K562 (cell line): ENCODE results near the gene ANKS1B. TPM values are rescaled to one million over a fixed set of nuclear protein-coding genes. Genes with fewer than 3 reads are reported as not detected.
"Not testable (repeated sequence)": the region's sequence is repeated elsewhere in the genome, so short reads cannot be mapped to it uniquely, and the experiment has no call there.

Source experiments
- ATAC-seq: fragments of 200-7000 bp; cut with Tn5 transposase; 3 replicates; pipeline ENCODE4 v1.9.1; 2020; ENCODE audit warnings: moderate library complexity
- BruUV-seq: library from RNA; stranded (reverse); fragments of 400-500 nt; replicated peaks from 2 replicates; lab custom pipeline; 2021; lab: Mats Ljungman, UMichigan
- CTCF ChIA-PET: fragments of 300-600 bp; formaldehyde crosslinking; extraction: SDS; loops from one replicate; lab custom pipeline; 2021; ENCODE audit warnings: low intra/inter-chr PET ratio; lab: Yijun Ruan, JAX
- POLR2A ChIA-PET: fragments of 300-600, 350-650 bp; sonication (Branson Sonifier 250); formaldehyde crosslinking; extraction: SDS; loops from one replicate; lab custom pipeline; 2021; ENCODE audit warnings: antibody characterized with exemption, inconsistent platforms; lab: Yijun Ruan, JAX
- DNase-seq, 4 experiments: peaks; one replicate each; pipeline versions ENCODE4 v3.0.0 to v3.0.0-alpha.2; 2011 to 2018; ENCODE audit warnings: low spot score in 3 of 4, mixed read lengths in 3 of 4; ENCODE audit errors: extremely low read depth in 1 of 4
- FAIRE-seq: peaks from 2 replicates; lab custom pipeline; 2011; peaks lifted over from hg19 to GRCh38; lab: Jason Lieb, UNC
- H2AFZ ChIP-seq: 2 replicates; pipeline ENCODE4 v1.6.0; 2011; ENCODE audit warnings: low read depth, low read length, control low read depth, inconsistent platforms
- H3K27ac ChIP-seq: fragments of 200-600 bp; 3 replicates; pipeline ENCODE4 v1.8.0; 2011; ENCODE audit warnings: low read depth, mild to moderate bottlenecking, control low read depth, inconsistent platforms, low read length, moderate library complexity, mixed read lengths; ENCODE audit errors: extremely low read depth
- H3K27me3 ChIP-seq, 2 experiments: fragments of 300-600 bp in 1 of 2; 2 replicates in 1 of 2; 3 replicates in 1 of 2; pipeline versions ENCODE4 v1.6.0 to v1.8.0; 2011; ENCODE audit warnings: inconsistent platforms in 2 of 2, low read length in 2 of 2, mild to moderate bottlenecking in 1 of 2, mixed read lengths in 1 of 2, moderate library complexity in 1 of 2; ENCODE audit not compliant: control insufficient read depth in 2 of 2, insufficient read depth in 2 of 2
- H3K36me3 ChIP-seq: fragments of 300-600 bp; 3 replicates; pipeline ENCODE4 v1.8.0; 2011; ENCODE audit warnings: mild to moderate bottlenecking, low read length, inconsistent platforms; ENCODE audit not compliant: control insufficient read depth, insufficient read depth
- H3K4me1 ChIP-seq, 2 experiments: fragments of 200-600 bp in 1 of 2; replicated peaks in 1 of 2; 2 replicates in 1 of 2; 3 replicates in 1 of 2; pipeline versions ENCODE4 v1.5.1 to v1.8.0; 2011; ENCODE audit warnings: inconsistent platforms in 2 of 2, low read length in 2 of 2, mild to moderate bottlenecking in 1 of 2, mixed read lengths in 1 of 2, moderate library complexity in 1 of 2; ENCODE audit not compliant: control insufficient read depth in 2 of 2, insufficient read depth in 2 of 2
- H3K4me2 ChIP-seq: 2 replicates; pipeline ENCODE4 v1.6.1; 2011; ENCODE audit warnings: low read length, control low read depth, inconsistent platforms, mixed read lengths; ENCODE audit not compliant: insufficient read depth
- H3K4me3 ChIP-seq: fragments of 200-600 bp; sonication (generic), shearing (Covaris generic); 2 replicates; pipeline ENCODE4 v1.5.1; 2016; ENCODE audit warnings: control low read depth, inconsistent platforms
- H3K79me2 ChIP-seq: fragments of 200-600 bp; 3 replicates; pipeline ENCODE4 v1.8.0; 2011; ENCODE audit warnings: low read length, inconsistent platforms; ENCODE audit not compliant: control insufficient read depth, insufficient read depth
- H3K9ac ChIP-seq, 2 experiments: 2 replicates each; pipeline versions ENCODE4 v1.6.0 to v1.6.1; 2011; ENCODE audit warnings: low read depth in 2 of 2, low read length in 2 of 2, control low read depth in 1 of 2, inconsistent platforms in 1 of 2, mild to moderate bottlenecking in 1 of 2, mixed read lengths in 1 of 2; ENCODE audit not compliant: insufficient read depth in 1 of 2
- H3K9me1 ChIP-seq: one replicate; pipeline ENCODE4 v1.6.0; 2011; ENCODE audit warnings: inconsistent platforms, mild to moderate bottlenecking, low read length, moderate library complexity; ENCODE audit not compliant: control insufficient read depth, insufficient read depth
- H3K9me3 ChIP-seq: replicated peaks from 2 replicates; pipeline ENCODE4 v1.5.1; 2011; ENCODE audit warnings: low read depth, low read length, inconsistent platforms; ENCODE audit not compliant: control insufficient read depth, insufficient read depth
- H4K20me1 ChIP-seq: replicated peaks from 2 replicates; pipeline ENCODE4 v1.6.1; 2011; ENCODE audit warnings: low read length, inconsistent platforms, mixed read lengths; ENCODE audit not compliant: control insufficient read depth, insufficient read depth
- ZNF146 ChIP-seq: IDR thresholded peaks from one replicate; pipeline ENCODE4 v1.6.1; 2018; ENCODE audit warnings: missing compliant biosample characterization; ENCODE audit not compliant: unreplicated experiment
- WGBS: fragments of 100-300 bp; shearing (Covaris generic); methylation state at CpG from one replicate; pipeline ENCODE4 v1.1.6; 2016; ENCODE audit warnings: low coverage, mixed read lengths; ENCODE audit not compliant: insufficient coverage; ENCODE audit errors: missing lambda C conversion rate; 5-methylcytosine and 5-hydroxymethylcytosine counted together
- in situ Hi-C: fragments of 300-500 bp; cut with MboI; formaldehyde crosslinking; loops from 4 replicates; pipeline ENCODE4 v1.15.0; 2018; ENCODE audit warnings: inconsistent platforms, mixed read lengths
- intact Hi-C: fragments of 100-400 bp; cut with micrococcal nuclease; formaldehyde crosslinking; loops from 2 replicates; pipeline ENCODE4 v1.14.2; 2022
- polyA plus RNA-seq, 8 experiments: library from polyadenylated mRNA; depleted of rRNA in 4 of 8; stranded (reverse) in 5 of 8; unstranded in 3 of 8; fragments of >200 nt; fragmentation: Nextera tagmentation in 2 of 8; fragmentation: Illumina TruSeq in 1 of 8; extraction: Ambion mirVana in 2 of 8; extraction: Trizol in 1 of 8; gene quantifications; 2 replicates each; pipeline versions ENCODE4 v1.2.1 to v1.2.3, GENCODE V29; 2011 to 2014; ENCODE audit warnings: inconsistent platforms in 1 of 8, missing spikeins in 1 of 8
- total RNA-seq, 7 experiments: library from RNA; depleted of rRNA in 6 of 7; stranded (reverse); fragments of >200 nt in 6 of 7; fragmentation: Illumina TruSeq in 2 of 7; extraction: Trizol in 2 of 7; gene quantifications; 2 replicates each; pipeline versions ENCODE4 v1.2.1 to v1.2.3, GENCODE V29; 2011 to 2021; ENCODE audit warnings: low replicate concordance in 1 of 7

Gene ANKS1B
- total and polyA plus RNA-seq, 9 of the 15 experiments (the other 6 are each of a cell fraction or from before 2014, with no cell fraction given): 0.04 to 0.47 (median 0.28) TPM; not detected in 4

- H3K4me2 ChIP-seq, BruUV-seq, ATAC-seq, H4K20me1 ChIP-seq, POLR2A ChIA-PET, FAIRE-seq, intact Hi-C loops, H3K4me3 ChIP-seq, H3K9me3 ChIP-seq, H3K9me1 ChIP-seq, in situ Hi-C loops, H3K79me2 ChIP-seq, H3K27me3 ChIP-seq, H3K36me3 ChIP-seq, H2AFZ ChIP-seq, H3K9ac ChIP-seq, H3K27ac ChIP-seq, H3K4me1 ChIP-seq, DNase-seq, CTCF ChIA-PET: not testable (repeated sequence)
- 0% methylated on average over 3 of the region's 4 CpGs for WGBS
- peak; percentile 79 for TF ChIP-seq ZNF146 (CRISPR knock-in tag)
Measured at GRCh38 chr12:100016304-100016703, 31.6 kb upstream of the ANKS1B start.

- FAIRE-seq, H3K4me3 ChIP-seq: not testable (repeated sequence)
- POLR2A ChIA-PET: interaction anchor here (1.3 kb wide), 1 partner anchor 11 kb away, joined by 3 read pairs; no protein-coding TSS in a partner anchor
Measured at GRCh38 chr12:100005846-100006245, 21.1 kb upstream of the ANKS1B start.

More at GRCh38 chr12:100005846-100006245, 21.1 kb upstream of the ANKS1B start:
- DNase-seq, H3K36me3 ChIP-seq, H3K9me3 ChIP-seq, H3K27ac ChIP-seq, intact Hi-C loops, H3K27me3 ChIP-seq, CTCF ChIA-PET, in situ Hi-C loops, H3K4me2 ChIP-seq, H4K20me1 ChIP-seq, H3K4me1 ChIP-seq, H3K9me1 ChIP-seq, H3K9ac ChIP-seq, ATAC-seq, H3K79me2 ChIP-seq, H2AFZ ChIP-seq, BruUV-seq: not testable (repeated sequence)
- 3% methylated on average over 6 of the region's 9 CpGs for WGBS
